Fibroblast of skin of abdomen (primary cell): Measurements from ENCODE around the gene LTF. TPM values are rescaled to one million over a fixed set of nuclear protein-coding genes. Genes with fewer than 3 reads are reported as not detected.
A peak's percentile ranks its signal among the peaks of the same experiment; 100 is the strongest.
"Not testable (repeated sequence)": the region's sequence is repeated elsewhere in the genome, so short reads cannot be mapped to it uniquely, and the experiment has no call there.

Source experiments
- DNase-seq: peaks from one replicate; pipeline ENCODE4 v3.0.0-alpha.2; 2013
- polyA plus RNA-seq, 2 experiments: library from polyadenylated mRNA; unstranded; fragments of 120-200 nt; gene quantifications; one replicate each; pipeline ENCODE4 v1.2.1, GENCODE V29; 2013; ENCODE audit not compliant: insufficient read length in 2 of 2

LTF gene
- polyA plus RNA-seq (2013, experiment 1 of 2; ENCODE audit: insufficient read length) = 0.23 TPM
- polyA plus RNA-seq (2013, experiment 2 of 2; ENCODE audit: insufficient read length) = not detected

DNA sequence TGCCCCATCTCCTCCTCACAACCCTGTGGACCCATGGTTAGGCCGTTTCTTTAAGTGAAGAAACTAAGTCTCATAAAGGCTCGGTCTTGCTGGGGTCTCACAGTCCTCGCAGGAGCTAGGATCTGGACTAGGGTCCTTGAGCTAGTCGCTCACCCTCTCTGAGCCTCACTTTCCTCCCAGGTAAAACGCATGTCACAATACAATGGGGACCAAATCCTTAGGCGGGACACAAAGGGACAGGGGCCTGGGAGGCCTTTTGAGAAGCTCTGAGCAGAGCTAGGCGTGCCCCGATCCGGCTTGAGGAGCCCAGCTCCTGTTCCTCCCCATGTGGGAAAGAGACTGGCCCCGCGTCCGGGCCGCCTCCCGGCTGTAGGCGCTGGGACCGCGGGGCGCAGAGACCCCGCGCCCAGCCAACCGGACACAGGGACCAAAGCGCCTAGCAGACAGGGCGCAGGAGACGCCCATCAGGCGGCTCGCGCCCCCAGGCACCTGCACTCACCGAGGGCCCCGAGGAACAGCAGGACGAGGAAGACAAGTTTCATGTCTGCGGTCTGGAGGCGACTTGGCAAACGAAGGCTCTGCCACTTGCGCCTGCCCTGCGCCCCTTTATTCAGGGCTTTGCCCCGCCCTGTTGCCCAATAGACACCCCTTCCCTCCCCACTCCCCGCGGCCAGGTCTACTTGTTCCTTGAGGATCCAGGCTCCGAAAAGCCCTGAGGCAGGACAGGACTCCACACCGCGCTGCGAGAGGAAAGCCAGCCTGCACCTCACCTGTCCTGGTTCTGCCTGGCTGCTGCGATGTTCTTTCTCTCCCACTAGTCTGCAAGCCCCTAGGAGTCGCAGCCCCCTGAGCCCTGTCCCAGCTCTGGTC, at the start of gene LTF:
LTF (minus strand) TSS at position 580 of the 870 bp plus-strand sequence; CDS start at position 542, 38 bp downstream.
- DNase-seq = no peak

GRCh38 chr3:46512191-46512749, 47.6 kb upstream of the LTF start:
- DNase-seq = no peak

DNA sequence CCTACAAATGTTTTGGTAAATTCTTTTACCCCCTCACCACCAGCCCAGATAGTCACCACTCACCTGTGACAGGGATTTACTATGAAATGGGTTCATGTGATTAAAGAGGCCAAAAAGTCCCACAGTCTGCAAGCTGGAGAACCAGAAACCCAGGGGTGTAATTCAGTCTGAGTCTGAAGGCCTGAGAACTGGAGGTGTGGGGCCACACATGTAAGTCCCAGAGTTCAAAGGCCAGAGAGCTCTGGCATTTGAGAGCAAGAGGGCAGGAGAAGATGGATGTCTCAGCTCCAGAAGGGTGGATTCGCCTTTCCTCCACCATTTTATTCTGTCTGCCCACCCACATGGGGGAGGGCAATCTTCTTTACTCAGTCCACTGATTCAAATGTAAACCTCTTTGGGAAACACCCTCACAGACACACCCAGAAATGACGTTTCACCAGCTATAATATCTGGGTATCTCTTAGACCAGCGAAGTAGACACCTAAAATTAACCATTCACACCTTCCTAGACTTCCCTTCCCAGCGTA, 45.0 kb upstream of the LTF start:
- DNase-seq = no peak

DNA sequence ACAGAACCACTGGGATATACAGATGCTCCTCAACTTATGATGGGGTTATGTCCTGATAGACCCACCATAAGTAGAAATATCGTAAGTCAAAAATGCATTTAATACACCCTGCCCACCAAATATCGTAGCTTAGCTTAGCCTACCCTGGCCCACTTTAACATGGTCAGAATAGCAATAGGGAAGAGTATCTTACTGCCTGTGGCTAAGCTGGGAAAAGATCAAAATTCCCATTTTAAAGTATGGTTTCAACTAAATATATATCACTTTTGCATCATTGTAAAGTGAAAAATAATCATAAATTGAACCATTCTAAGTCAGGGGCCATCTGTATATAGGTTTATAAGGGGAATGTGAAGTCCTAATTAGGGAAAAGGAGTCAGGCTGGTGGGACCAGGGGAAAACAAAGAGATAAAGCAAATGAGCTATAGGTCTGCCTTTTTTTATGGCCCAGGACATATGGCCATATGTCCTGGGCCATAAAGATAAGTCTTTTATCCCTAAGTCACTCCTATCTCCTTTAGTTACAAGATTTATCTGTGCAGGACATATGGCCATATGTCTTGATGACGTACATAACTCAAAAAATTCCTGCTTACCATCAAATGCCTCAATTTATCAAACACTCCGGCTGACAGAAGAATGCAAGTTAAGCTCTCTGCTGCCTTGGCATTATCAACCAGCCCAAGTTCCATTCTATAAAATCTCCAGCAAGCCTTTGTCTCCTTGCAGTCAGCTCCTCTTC, 44.3 kb upstream of the LTF start:
- peak; percentile 38 for DNase-seq

- DNase-seq = no peak
These were observed 41.8 kb upstream of the LTF start for GRCh38 chr3:46506526-46506925.

GRCh38 chr3:46505953-46506352, 41.2 kb upstream of the LTF start:
- no peak for DNase-seq

DNA sequence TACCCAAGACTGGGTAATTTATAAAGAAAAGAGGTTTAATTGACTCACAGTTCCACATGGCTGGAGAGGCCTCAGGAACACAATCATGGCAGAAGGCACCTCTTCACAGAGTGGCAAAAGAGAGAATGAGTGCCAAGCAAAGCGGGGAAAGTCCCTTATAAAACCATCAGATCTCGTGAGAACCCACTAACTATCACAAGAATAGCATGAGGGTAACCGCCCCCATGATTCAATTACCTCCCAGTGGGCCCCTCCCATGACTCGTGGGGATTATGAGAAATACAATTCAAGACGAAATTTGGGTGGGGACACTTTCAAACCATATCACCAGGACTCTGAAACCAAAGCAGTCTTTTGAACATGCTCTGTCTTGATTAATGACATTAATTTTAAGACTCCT, 40.1 kb upstream of the LTF start:
- no peak for DNase-seq

DNA sequence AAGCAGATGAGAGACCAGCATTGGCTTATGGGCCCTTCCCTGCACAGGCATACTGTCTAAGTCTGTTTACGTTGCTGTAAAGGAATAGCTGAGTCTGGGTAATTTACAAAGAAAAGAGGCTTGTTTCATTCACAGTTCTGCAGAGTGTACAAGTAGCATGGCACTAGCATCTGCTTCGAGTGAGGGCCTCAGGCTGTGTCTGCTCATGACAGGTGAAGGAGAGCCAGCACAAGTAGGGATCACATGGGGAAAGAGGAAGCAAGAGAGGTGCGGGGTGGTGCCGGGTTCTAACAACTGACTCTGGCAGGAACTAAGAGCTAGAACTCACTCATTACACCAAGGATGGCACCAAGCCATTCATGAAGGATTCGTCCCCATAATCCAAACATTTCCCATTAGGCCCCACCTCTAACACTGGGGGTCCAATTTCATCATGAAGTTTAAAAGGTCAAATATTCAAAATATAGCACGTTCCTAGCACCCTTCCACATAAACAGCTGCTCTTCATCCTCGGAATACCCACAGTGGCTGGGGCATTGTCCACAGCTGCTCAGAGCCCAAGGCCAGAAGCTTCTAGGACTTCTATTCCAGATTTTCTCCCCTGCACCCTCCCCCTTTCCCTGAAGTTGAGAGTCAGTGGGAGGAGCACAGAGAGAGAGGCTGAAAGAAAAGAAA, 38.6 kb upstream of the LTF start:
- DNase-seq = no peak

GRCh38 chr3:46501702-46502101, 37.0 kb upstream of the LTF start:
- DNase-seq = peak; percentile 69

DNA sequence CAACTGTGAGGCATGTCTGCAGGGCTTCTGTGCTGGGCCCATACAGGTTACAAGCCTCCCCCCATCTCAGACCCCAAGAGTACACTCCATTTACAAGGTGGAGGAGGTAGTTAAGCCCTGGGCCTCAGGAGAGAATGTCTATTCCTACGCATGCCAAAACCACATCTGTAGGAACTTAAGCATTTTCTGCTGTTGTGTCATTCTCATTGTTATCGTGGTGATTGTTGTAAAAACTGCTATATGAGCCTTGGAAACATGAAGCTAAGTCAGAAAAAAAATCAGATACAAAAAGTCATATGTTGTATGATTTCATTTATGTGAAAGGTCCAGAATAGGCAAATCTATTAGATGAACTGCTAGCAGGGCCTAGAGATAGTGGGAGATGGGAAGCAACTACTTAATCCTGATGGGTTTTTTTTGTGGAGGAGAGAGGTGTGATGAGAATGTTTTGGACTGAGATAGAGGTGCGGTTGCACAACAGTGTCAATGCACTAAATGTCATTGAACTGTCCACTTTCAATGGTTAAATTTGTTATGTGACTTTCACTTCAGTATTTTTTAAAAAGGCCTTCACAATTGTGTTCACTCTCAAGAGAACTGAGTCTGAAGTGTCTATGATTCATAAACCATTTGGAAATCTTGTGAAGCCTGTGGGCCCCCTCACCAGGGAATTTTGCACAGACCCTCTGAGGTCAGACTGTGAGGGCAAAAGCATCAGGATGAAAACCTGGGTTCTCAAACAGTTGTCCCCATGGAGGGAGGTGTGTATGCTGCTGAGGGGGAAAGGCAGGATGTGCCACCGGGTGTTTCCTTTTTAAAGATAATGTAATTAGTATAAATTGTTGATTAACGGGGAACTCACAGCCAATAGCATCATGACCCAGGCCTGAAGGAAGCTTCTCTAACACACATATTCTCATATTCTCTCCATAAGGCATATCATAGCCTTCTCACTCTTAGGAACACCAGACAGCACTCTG, 36.2 kb upstream of the LTF start:
- peak; percentile 79 for DNase-seq

DNA sequence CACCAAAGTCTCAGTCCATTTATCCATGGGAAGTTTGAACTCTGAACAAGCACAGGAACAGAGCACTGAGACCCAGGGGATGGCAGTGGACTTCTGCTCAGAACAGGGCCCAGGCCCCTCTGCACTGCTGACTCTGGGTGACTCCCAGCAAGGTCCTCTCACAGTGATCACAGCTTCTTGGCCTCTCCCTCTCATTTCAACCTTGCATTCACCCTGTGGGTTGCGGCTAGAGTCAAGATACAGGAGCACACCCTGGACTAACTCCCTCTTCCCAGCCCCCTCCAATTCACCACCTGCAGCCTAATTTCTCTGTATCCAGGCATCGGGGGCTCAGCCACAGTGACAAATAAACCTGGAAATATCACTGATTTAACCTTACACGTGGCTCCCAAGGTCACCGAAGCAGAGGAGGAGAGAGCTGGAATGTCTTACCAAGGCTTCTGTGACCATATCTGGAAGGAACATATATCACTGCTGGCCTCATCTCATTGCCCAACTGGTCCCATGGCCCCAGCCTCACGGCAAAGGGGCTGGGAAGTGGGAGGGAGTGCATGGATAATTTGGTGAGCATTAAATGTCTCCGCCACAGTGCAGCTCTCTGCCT, 34.3 kb upstream of the LTF start:
- no peak for DNase-seq

- DNase-seq = no peak
These were observed 33.0 kb upstream of the LTF start, which contains the start of gene RTP3 for GRCh38 chr3:46497556-46498265. Gene RTP3 (plus strand): TSS chr3:46497976. CDS start chr3:46498063, 87 bp downstream.

- DNase-seq = no peak
These were observed 32.2 kb upstream of the LTF start for GRCh38 chr3:46496746-46497555.

DNA sequence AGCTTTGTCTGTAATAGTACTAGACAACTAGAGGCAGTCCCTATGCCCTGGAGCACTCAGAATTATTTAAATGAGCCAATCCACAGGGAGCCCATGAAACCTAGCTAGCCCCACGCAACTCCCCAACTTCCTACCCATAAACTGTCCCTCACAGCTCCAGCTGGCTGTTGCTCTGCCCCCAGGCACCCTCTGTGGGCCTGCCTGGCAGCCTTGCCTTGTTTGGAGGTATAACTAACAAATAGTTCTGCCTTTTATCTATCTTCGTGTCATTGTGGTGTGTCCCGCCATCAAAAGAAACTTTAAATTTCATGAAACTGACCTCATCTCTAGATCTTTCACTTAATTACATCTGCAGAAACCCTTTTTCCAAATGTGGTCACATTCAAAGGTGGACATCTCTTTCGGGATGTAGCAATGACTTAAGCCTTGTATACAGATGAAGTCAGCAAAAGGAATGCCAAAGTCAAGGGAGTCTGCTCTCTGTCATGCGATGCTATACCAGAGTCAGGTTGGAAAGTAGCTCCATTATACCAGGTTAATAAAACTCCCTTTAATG, 31.3 kb upstream of the LTF start:
- DNase-seq = peak; percentile 78

DNA sequence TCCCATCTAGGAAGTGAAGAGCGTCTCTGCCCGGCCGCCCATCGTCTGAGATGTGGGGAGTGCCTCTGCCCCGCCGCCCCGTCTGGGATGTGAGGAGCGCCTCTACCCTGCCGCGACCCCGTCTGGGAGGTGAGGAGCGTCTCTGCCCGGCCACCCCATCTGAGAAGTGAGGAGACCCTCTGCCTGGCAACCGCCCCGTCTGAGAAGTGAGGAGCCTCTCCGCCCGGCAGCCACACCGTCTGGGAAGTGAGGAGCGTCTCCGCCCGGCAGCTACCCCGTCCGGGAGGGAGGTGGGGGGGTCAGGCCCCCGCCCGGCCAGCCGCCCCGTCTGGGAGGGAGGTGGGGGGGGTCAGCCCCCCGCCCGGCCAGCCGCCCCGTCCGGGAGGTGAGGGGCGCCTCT, 29.8 kb upstream of the LTF start:
- DNase-seq = not testable (repeated sequence)

DNA sequence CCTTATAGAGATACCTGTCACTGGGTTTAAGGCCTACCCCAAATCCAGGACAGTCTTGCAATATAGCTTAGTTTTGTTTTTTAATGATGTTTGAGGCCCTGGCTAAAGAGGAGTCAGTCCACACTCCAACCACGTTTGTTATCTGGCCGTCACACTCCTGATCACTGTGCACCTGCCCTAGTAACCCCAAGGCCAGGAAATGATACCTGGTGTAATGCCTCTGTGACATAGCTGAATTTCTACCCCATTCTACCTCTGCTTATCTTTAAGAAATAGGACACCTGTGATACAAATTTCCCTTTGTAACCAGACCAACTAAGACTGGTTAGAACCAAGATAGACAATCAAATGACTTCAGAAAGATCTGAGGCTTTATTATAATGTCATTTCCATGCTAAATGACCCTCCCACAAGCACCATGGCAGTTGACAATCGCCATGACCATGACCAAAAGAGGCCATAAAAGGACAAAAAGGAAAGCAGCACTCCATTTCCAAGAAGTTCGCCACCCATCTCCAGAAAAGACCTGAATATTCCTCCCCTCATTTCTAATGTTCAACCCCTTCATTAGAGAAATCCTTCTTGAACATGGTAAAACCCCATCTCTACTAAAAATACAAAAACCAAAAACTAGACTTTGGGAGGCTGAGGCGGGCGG, 28.3 kb upstream of the LTF start:
- no peak for DNase-seq

GRCh38 chr3:46491089-46492070, 26.7 kb upstream of the LTF start:
- no peak for DNase-seq
